Measurements from ENCODE around the gene LRRC59. TPM values are rescaled to one million over a fixed set of nuclear protein-coding genes. Genes with fewer than 3 reads are reported as not detected.
"Not testable (repeated sequence)": the region's sequence is repeated elsewhere in the genome, so short reads cannot be mapped to it uniquely, and the experiment has no call there.

Gene LRRC59
- 44.4 TPM for polyA plus RNA-seq (ENCODE audit: insufficient read length)

DNA sequence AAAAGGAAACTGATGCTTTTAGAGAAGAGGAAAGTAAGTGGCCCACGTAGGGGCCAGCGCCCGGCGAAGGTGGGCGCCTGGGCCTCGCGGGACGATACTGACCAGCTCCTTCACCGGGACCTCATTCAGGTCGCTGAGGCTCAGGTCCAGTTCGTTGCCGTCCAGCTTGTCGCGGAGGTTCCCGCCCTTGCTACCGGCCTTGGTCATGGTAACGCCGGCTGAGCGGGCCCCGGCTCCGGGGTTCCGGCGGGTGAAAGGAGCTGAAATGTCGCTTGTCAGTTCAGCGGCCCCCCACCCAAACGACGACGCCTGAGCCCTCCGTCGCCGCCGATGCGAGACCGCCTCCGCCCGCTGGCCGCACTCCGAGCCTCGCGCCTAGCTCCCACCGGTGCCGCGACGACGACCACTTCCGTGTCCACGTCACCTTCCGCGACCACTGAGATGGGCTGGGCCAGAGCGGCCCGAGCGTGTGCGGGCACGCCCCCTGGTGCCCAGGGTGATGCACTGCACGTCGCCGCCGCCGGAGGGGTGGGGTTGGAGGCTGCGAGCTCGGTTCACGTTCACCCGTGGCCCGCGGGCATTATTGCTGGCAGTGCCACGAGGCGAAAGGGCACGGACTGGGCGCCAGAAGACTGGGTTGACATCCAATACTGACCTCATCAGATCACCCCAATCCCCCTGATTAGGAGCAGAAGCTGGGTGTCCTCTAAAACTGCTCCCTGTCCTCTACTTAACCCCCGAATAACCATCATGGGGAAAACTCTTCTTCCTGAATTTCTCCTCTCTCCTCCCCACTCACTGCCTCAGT, at the start of gene LRRC59:
LRRC59 (minus strand) TSS at position 413 of the 808 bp plus-strand sequence; CDS start at position 207, 206 bp downstream.
- peak; percentile 63 for DNase-seq (ENCODE audit: low read depth)

DNA sequence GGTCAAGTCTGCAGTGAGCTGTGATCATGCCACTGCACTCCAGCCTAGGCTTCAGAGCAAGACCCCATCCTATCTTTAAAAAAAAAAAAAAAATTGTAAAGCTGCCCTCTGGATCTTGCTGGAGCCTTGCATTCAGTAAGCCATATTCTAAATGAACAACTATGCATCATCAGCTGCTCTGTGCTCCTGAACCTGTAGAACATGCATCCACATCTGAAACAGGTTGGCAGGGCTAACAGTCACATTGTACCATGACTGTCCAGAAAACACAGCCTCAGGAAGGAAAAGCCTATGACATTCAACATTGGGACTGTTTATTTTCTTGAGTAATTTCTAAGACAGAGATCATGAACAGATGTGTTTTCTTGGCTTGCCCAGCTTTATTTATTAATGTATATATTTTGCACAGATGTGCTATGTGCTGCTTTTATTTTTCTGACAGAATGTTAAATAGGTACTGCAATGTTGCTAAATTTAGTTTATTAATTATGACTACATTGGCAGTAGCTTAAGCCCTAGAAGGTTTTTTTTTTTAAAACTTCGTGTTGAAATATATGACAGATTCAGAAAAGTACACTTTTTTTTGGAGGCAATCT, 48.5 kb upstream of the LRRC59 start:
- no peak for DNase-seq (ENCODE audit: low read depth)

DNA sequence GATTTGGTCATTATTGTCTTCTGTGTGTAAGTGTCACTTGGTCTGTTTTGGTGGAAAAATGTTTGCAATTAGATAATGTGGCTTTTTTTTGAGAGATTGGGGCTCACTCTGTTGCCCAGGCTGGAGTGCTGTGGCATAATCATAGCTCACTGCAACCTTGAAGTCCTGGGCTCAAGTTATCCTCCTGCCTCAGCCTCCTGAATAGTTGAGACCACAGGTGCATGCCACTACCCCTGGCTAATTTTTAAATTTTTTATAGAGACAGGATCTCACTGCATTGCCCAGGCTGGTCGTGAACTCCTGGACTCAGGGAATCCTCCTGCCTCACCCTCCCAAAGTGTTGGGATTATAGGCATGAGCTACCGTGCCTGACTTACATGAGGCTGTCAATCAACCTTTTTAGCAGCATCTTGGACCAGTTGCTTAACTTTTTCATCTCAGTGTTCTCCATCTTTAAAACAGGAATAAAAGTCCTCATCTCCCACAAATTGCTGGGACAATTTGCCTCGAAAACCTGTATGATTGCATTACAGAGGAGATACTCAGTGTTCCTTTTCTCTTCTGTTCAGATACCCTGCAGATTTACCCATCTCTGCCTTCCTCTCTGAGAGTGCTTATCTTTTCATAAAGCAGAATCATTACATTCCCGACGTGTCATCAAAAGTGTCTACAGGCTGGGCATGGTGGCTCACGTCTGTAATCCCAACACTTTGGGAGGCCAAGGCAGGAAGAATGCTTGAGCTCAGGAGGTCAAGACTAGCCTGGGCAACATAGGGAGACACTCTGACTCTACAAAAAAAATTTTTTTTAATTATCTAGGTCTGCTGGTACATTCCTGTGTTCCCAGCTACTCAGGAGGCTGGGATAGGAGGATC, 47.8 kb upstream of the LRRC59 start:
- DNase-seq (ENCODE audit: low read depth) = no peak

DNA sequence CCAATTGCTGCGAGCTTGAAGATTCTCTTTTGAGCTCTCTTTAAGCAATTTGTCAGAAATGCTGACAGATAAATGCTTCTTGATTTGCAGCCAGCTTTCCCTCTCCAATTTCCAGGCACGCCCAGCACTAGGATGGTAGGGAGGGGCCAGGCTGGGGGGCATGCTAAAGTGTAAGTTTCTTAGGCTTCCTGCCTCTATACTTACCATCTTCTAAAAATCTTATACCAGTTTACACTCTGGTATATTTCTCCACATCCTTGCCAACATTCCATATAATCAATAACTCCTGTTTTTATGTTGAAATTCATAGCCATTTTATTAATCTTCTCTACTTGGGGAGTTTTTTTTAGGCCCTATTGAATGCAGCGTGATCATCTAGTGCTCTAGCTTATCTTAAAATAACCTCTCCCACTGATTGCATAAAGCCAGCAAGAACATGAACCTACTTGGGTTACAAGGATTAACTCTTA, 46.2 kb upstream of the LRRC59 start:
- no peak for DNase-seq (ENCODE audit: low read depth)

- no peak for DNase-seq (ENCODE audit: low read depth)
Observed at GRCh38 chr17:50440838-50441829, 43.8 kb upstream of the LRRC59 start.

DNA sequence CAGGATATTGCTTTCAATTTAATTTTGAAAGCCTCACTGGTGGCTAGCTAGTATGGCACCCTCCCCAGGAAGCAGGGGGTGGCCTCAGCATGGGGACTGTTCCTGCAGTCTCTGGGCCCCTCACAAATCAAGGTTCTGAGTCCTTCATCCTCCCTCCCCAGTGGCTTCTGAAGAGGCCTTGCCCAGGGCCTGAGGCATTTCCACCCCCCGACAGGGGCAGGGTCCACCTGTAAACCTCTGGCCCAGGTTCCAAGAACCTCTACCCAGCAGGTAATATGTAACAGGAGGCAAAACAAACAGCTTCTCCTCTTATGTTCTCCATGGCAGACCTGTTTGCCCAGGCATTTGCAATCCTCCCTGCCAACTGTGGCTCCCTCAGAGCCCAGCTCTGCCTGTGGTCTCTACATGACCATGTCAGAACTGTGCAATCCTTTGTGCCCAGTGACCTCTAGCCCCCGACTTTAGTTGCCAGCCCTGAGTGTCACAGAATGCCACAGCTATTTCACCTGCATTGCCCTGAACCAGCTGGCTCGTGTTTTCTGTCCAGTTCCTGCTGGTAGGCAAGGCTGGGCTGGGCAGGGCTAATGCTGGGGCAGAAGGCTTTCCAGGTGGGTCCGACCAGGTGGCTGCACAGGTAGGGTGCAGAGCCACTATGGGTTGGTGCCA, 43.0 kb upstream of the LRRC59 start:
- no peak for DNase-seq (ENCODE audit: low read depth)

DNA sequence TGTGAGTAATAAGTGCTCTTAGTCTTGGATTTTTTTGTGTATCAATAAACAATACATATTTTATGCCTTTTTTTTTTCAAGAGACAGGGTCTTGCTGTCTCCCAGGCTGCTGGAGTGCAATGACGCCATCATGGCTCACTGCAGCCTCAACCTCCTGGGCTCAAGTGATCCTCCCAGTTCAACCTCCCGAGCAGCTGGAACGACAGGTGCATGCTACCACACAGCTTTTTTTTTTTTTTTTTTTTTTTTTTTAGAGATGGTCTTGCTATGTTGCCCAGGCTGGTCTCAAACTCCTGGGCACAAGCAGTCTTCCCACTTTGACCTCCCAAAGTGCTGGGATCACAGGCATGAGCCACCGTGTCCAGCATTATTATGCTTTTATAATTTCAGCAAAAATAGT, 41.7 kb upstream of the LRRC59 start:
- DNase-seq (ENCODE audit: low read depth) = no peak

GRCh38 chr17:50437409-50437808, 40.1 kb upstream of the LRRC59 start:
- DNase-seq (ENCODE audit: low read depth) = no peak

GRCh38 chr17:50432125-50432762, 34.9 kb upstream of the LRRC59 start:
- DNase-seq (ENCODE audit: low read depth) = no peak

DNA sequence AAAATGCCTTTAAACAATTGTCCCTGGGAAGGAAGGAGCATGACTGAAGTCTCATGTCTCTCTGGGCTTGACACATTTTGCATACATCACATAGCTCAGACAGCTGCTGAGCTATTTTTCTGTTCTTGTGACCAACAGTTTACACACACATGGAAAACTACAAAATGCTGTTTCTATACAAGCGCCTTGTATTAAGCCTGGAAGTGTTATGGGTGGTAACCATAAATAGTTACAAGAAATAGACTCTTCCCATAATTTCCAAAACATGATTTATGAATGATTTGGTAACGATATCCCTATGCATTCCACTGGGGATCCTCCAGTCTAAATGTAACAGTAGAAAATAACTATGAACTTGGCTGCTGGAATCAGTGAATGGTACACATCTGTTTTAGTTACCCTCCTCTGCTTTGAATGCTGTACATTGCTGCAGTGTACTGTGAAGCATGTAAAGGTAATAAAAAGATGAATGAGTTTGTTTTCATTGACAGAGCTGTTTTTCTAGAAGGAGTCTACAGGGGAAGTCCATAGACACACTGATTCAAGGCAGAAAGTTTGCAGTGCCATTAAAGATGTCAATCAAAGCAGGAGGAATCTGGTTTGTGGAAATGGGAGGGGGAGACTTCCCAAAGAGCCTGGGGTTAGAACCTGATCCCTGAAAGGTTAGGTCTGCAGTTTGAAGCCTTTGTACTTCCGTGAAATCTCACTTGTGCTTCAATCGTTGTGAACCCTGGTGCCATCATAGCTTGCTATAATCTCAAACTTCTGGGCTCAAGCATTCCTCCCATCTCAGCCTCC, 33.7 kb upstream of the LRRC59 start:
- DNase-seq (ENCODE audit: low read depth) = no peak

GRCh38 chr17:50429793-50430192, 32.5 kb upstream of the LRRC59 start:
- DNase-seq (ENCODE audit: low read depth) = no peak

DNA sequence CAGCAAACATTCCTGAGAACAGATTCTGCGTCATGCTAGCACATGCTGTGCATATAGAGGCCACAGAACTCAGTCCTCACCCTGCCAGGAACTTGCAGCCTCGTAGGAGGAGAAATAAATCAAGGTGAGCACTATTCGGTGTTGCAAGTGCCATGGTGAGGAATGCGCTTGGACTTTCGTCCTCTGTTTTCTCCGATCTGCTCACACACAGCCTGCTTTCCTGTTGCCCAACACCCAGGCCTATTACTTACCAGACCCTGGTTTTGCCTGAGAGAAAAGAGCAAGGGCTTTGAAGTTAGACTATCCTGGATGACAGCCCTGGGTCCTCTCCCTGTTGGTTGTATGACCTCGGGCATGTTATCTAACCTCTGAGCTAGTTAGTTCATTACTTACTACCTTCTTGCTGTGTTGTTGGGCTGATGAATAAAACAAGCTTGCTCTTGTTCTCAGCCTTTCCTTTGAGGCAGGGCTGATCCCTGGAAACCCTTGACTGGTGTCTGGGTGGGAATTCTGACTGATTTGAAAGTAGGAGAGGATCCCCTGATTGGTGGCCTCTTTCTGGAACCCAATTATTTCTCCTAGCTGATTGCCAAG, 31.6 kb upstream of the LRRC59 start:
- no peak for DNase-seq (ENCODE audit: low read depth)

DNA sequence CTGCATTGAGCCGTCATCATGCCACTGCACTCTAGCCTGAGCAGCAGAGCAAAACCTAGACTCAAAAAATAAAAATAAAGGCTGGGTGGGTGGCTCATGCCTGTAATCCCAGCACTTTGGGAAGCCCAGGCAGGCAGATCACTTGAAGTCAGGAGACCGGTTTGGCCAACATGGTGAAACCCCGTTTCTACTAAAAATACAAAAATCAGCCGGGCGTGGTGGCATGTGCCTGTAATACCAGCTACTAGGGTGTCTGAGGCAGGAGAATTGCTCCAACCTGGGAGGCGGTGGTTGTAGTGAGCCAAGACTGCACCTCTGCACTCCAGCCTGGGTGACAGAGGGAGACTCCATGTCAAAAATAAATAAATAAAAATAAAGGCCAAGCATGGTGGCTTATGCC, 30.8 kb upstream of the LRRC59 start:
- not testable (repeated sequence) for DNase-seq (ENCODE audit: low read depth)

DNA sequence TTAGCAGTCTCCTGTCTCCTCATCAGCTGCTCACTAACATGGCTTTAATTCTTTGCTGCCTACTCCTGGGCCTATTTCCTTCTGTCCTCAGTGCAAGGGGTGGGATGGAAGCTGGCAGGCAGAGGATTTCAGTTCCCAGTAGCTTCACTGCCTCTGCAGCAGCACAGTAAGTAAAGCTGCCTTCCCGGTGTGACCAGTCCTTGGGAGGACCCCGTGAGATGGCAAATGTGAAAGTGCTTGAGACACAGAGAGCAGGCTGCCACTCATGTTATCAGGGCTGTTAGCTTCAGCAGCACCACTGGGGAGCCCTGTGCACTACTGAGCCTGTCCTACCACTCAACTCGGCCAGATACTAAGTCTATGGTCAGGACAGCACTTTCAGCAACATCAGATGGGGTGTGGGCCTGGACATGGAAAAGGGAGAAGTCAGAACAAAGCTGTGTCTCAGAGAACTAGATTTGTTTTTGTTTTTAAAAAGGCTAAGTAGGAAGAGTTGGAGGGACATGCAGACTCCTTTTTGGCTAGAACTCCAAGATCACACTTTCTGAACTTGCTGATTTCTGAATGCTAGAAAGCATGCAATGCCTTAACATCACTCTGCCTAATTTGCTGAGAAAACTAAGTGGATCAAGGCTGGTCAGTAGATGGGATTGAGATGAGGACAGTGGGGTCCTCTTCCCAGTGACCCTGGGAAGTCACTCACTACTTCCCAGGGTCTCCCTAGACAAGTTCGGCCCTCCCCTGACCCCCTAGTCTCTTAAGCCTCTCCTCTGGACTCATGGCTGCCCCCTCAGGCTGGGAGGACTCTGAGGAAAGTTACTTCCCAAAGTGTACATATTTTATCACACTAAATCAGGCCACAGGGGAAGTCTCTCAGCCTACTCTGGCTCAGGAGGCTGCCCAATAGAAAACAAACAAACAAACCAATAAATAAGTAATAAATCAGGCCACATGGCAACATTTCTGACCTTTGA, 29.8 kb upstream of the LRRC59 start:
- DNase-seq (ENCODE audit: low read depth) = no peak

DNA sequence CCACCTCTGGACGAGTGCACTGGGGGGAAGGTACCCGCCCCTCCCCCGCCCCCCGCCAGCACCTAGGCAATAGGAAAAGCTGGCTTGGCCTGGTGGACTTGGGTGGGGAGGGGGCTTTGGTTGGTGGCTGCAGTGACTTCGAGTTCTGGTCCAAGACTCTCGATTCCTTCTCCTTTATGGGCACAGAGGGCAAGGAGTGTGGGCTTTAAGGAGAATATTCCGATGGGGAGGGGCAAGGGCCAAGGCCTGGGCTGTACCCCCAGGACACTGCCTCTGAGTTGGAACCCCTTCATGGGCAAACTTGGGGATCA, 29.1 kb upstream of the LRRC59 start:
- no peak for DNase-seq (ENCODE audit: low read depth)

DNA sequence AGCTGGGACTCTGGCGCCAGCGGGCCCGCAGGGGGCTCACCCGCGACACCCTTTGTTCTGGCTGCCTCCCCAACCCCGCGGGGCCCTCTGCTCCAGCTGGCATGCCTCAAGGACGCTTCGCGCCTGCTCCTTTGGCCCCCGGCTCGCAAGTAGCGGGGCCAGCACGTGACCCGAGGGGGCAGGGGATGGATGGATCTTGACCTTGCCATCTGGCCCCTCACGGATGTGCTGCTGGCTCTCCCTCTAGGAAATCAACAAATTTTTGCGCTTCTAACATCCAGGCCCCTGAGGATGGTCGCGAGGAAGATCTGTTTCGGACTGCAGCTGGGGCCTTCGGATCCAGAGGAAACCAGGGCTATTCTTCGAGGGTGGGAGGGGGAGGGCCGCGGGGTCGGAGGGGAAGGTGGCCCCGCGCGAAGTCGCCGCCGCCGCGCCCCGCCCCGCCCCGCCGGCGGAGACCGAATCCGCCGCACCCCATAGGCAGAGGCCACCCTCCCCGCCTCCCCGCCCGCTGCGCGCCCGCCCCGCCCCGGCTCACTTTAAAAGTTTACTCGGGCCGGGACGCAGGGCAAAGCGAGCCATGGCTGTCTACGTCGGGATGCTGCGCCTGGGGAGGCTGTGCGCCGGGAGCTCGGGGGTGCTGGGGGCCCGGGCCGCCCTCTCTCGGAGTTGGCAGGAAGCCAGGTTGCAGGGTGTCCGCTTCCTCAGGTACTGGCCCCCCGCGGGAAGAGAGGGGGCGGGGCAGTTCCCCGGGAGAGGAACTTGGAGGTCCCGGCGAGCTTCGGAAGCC, 28.6 kb upstream of the LRRC59 start, which contains the start of gene ACSF2:
ACSF2 (plus strand) TSS at position 537 of the 790 bp plus-strand sequence; CDS start at position 581, 44 bp downstream.
- DNase-seq (ENCODE audit: low read depth) = no peak

Measured in forelimb muscle (tissue), 1 donor.